Activated CD4-positive, alpha-beta T cell treated with anti-CD3 and anti-CD28 coated beads for 24 hours (primary cell): ENCODE results near the gene WDR33.

ENCODE experiments used
- DNase-seq, 2 donors: peaks; one replicate each; pipeline ENCODE4 v3.0.0-alpha.2; 2020; ENCODE audit warnings: low read depth in 2 of 2

WDR33 gene

GRCh38 chr2:127695491-127696472 is 115.2 kb downstream of the WDR33 start:
- DNase-seq: peak in 1 of 2 donors; percentile 41

- no peak for DNase-seq
These were observed 116.0 kb downstream of the WDR33 start for GRCh38 chr2:127694986-127695385.

GRCh38 chr2:127690696-127691095 is 120.3 kb downstream of the WDR33 start:
- no peak for DNase-seq

- no peak for DNase-seq
These were observed 122.6 kb downstream of the WDR33 start for GRCh38 chr2:127688405-127688804.

GRCh38 chr2:127685410-127686080 is 125.4 kb downstream of the WDR33 start:
- no peak for DNase-seq

GRCh38 chr2:127683757-127684156 is 127.2 kb downstream of the WDR33 start:
- DNase-seq: no peak

- no peak for DNase-seq
These were observed 127.9 kb downstream of the WDR33 start for GRCh38 chr2:127683056-127683455.

GRCh38 chr2:127681976-127682857 is 128.8 kb downstream of the WDR33 start:
- DNase-seq: no peak

- DNase-seq: no peak
These were observed 129.6 kb downstream of the WDR33 start for GRCh38 chr2:127681288-127681804.

- no peak for DNase-seq
These were observed 130.2 kb downstream of the WDR33 start for GRCh38 chr2:127680706-127681287.

- DNase-seq: no peak
These were observed 131.2 kb downstream of the WDR33 start for GRCh38 chr2:127679680-127680361.

GRCh38 chr2:127678991-127679390 is 132.0 kb downstream of the WDR33 start:
- no peak for DNase-seq

- no peak for DNase-seq
These were observed 132.4 kb downstream of the WDR33 start for GRCh38 chr2:127678531-127678930.

- DNase-seq: no peak
These were observed 134.1 kb downstream of the WDR33 start for GRCh38 chr2:127676906-127677305.

GRCh38 chr2:127675331-127676261 is 135.4 kb downstream of the WDR33 start, which contains the start of gene LIMS2:
LIMS2 (minus strand) TSS chr2:127675530; CDS start chr2:127675024, 506 bp downstream.
- DNase-seq: no peak

- no peak for DNase-seq
These were observed 136.4 kb downstream of the WDR33 start for GRCh38 chr2:127674241-127675209.

- no peak for DNase-seq
These were observed 137.5 kb downstream of the WDR33 start for GRCh38 chr2:127673291-127674069.
